Measurements from ENCODE around the gene PTPN14. TPM values are rescaled to one million over a fixed set of nuclear protein-coding genes. Genes with fewer than 3 reads are reported as not detected.

The PTPN14 gene
- total RNA-seq, 1 experiment from 2014 or later = 88.4 TPM

- TF ChIP-seq ZNF281 (CRISPR knock-in tag; IDR thresholded peaks at IDR 0.05) (no peak), PRRX2 (CRISPR knock-in tag; IDR thresholded peaks at IDR 0.05) (no peak), AR (CRISPR knock-in tag; IDR thresholded peaks at IDR 0.05) (no peak)
Observed at GRCh38 chr1:214513394-214513793, 38.0 kb downstream of the PTPN14 start (continued).

GRCh38 chr1:214511639-214511998, 39.8 kb downstream of the PTPN14 start:
- H3K9me3 Mint-ChIP-seq = peaks cover 36% of the 10 kb centered on the region
- POLR2A ChIA-PET = no interaction called here
- peaks cover 10% of the 10 kb centered on the region for H3K27me3 Mint-ChIP-seq (ENCODE audit: low read depth)
- TF ChIP-seq RELA (CRISPR knock-in tag; IDR thresholded peaks at IDR 0.05; ENCODE audit: borderline replicate concordance) (no peak), ZNF512 (CRISPR knock-in tag; IDR thresholded peaks at IDR 0.05; ENCODE audit: borderline replicate concordance) (no peak), ZNF671 (CRISPR knock-in tag; IDR thresholded peaks at IDR 0.05) (no peak)
- CTCF ChIA-PET = no interaction called here
- no peak overlapping the region for H3K4me3 Mint-ChIP-seq
- peaks cover 56% of the 10 kb centered on the region for H3K4me1 Mint-ChIP-seq
- peaks cover 40% of the 10 kb centered on the region for H3K36me3 Mint-ChIP-seq
- ATAC-seq = no peak
- DNase-seq (ENCODE audit: low spot score) = no peak
- no peak overlapping the region for H3K27ac Mint-ChIP-seq

- H3K27me3 Mint-ChIP-seq (ENCODE audit: low read depth) = peaks cover 10% of the 10 kb centered on the region
- peaks cover 54% of the 10 kb centered on the region for H3K4me1 Mint-ChIP-seq
- no peak overlapping the region for H3K27ac Mint-ChIP-seq
- ATAC-seq (no peak), DNase-seq (ENCODE audit: low spot score) (no peak)
- H3K4me3 Mint-ChIP-seq = no peak overlapping the region
- H3K36me3 Mint-ChIP-seq = peaks cover 40% of the 10 kb centered on the region
- peaks cover 36% of the 10 kb centered on the region for H3K9me3 Mint-ChIP-seq
- CTCF ChIA-PET = no interaction called here
- POLR2A ChIA-PET = no interaction called here
- no peak for TF ChIP-seq GTF2I (CRISPR knock-in tag; conservative IDR thresholded peaks at IDR 0.05)
- no peak for TF ChIP-seq SP1 (CRISPR knock-in tag; conservative IDR thresholded peaks at IDR 0.05)
- no peak for TF ChIP-seq NFATC4 (CRISPR knock-in tag; IDR thresholded peaks at IDR 0.05)
- no peak for TF ChIP-seq NFYB (CRISPR knock-in tag; conservative IDR thresholded peaks at IDR 0.05; ENCODE audit: low read depth)
- TF ChIP-seq E2F5 (CRISPR knock-in tag; IDR thresholded peaks at IDR 0.05) = no peak
- TF ChIP-seq ZNF121 (CRISPR knock-in tag; IDR thresholded peaks at IDR 0.05) = no peak
- TF ChIP-seq NR3C1 (CRISPR knock-in tag; conservative IDR thresholded peaks at IDR 0.05; ENCODE audit: low read depth) = no peak
- TF ChIP-seq OVOL2 (CRISPR knock-in tag; IDR thresholded peaks at IDR 0.05; ENCODE audit: borderline replicate concordance) = no peak
- TF ChIP-seq FOXP4 (CRISPR knock-in tag; IDR thresholded peaks at IDR 0.05) = no peak
- no peak for TF ChIP-seq NR2C2 (CRISPR knock-in tag; IDR thresholded peaks at IDR 0.05)
Observed at GRCh38 chr1:214510914-214511638, 40.3 kb downstream of the PTPN14 start.
